GM18951 (cell line): ENCODE measurements around the gene HIRA.

Experiments used
- POLR2A ChIP-seq: IDR thresholded peaks from 4 replicates; pipeline ENCODE4 v1.6.1; 2011; ENCODE audit warnings: mild to moderate bottlenecking; ENCODE audit not compliant: insufficient read length, insufficient read depth; ENCODE audit errors: extremely low read depth
- in situ Hi-C: fragments of 300-500 bp; cut with MboI; formaldehyde crosslinking; loops from one replicate; pipeline ENCODE4 v1.12.0; 2022; ENCODE audit warnings: low sequenced_read_pairs, mixed read lengths, inconsistent platforms; ENCODE audit not compliant: unreplicated experiment

Gene HIRA

DNA sequence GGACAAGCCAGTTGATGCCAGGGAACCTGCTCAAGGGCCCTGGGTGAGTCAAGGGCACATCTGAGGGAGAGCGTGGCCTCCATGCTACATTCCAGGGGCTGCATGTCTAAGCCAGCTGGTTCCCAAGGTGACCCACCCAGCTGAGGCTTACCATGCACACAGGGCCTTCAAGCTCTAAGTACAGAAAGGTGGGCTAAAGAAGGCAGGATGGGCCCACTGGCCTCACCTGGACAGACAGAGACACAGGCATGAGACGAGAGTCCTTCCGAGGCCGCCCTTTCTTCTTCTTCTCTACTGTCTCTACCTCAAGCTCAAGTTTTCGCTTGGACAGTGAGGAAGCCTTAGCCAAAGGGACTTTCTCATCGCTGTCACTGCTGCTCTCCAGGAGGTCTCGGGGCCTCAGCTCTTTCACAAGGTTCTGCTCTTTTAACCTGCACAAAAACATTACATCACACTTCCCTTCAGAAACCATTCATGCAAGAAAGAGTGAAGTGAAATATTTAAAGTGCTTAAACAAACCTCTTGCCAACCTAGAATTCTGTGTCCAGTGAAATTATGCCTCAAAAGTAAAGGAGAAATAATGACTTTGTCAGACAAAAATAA, 69.9 kb downstream of the HIRA start:
- in situ Hi-C loops, result no loop called here

DNA sequence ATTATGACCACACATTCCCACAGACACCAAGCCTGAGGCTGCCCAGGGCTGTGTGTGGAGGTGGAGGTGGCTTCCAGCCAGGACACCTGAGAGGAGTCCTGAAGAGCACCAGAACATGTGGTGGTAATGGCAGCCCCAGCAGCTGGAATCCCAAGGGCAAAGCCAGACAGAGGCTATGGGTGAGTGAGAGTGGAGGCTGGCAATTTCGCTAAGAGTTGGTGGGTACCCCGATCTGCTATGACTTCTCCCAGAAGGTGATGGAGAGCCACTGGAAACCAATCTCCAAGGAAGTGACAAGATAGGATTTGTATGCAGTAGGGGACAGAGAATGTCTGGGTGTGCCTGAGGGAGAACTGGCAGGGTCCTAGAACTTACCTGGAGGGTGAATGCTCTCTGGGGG, 70.7 kb downstream of the HIRA start:
- in situ Hi-C loops, result no loop called here

More for the DNA sequence above, 69.9 kb downstream of the HIRA start:
- TF ChIP-seq POLR2A, result no peak

DNA sequence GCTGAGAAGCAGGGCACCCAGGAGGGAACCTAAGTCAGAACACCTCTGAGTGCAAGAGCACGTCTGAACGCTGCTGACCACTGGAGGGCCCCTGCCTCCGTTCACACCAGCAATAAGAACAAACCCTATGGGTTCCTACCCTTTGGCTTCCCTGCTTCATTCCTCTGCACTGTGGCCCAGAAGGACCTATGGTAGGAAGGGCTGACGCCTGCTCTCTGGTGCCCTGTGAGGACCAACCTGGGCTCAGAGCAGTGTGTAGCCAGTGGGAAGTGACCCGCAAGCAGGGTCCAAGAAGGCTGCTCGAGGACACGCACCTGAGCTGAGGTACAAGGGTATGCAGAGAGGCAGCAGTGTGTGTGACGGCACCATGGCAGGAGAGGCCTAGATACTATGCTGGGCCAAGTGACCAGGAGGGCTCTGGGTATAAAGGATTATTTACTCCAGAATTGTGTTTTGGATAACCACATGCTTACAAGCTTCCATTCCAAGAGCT, 71.2 kb downstream of the HIRA start:
- in situ Hi-C loops, result no loop called here
- no peak for TF ChIP-seq POLR2A

More for the DNA sequence above, 70.7 kb downstream of the HIRA start:
- TF ChIP-seq POLR2A, result no peak

DNA sequence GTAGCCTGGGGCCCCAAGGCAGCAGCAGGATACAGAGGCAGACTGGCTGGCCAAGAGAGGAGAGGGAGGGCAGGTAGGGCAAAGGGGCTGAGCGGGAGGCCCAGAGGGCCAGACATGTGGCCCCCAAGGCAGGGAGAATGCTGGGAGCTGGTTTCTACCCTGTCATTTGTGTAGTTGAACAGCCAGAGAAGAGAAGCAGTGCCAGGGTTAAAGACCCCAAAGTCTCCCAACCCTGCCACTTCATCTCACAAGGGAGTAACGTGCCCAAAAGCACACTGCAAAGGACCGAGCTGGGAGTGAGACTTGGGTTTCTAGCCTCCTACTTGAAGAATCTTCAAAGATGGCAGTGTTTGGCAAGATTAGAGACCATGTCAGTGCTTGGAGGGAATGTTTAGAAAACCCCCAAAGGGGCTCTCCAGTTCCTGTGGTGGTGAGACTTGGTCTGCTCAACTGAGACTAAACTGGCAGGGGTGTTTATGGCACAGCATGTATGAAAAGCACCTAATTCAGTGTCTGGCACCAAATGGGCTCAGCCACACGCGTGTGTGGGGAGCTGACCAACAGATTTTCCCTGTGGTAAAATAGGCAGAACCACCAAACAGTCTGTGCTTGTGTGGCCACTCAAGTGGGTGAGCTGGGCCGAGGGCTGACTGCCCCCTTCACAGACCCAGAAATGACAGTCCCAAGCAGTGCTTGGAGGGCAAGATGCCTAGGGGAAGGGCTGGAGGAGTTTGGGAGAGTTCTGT, 71.8 kb downstream of the HIRA start:
- in situ Hi-C loops, result no loop called here
- TF ChIP-seq POLR2A, result no peak

DNA sequence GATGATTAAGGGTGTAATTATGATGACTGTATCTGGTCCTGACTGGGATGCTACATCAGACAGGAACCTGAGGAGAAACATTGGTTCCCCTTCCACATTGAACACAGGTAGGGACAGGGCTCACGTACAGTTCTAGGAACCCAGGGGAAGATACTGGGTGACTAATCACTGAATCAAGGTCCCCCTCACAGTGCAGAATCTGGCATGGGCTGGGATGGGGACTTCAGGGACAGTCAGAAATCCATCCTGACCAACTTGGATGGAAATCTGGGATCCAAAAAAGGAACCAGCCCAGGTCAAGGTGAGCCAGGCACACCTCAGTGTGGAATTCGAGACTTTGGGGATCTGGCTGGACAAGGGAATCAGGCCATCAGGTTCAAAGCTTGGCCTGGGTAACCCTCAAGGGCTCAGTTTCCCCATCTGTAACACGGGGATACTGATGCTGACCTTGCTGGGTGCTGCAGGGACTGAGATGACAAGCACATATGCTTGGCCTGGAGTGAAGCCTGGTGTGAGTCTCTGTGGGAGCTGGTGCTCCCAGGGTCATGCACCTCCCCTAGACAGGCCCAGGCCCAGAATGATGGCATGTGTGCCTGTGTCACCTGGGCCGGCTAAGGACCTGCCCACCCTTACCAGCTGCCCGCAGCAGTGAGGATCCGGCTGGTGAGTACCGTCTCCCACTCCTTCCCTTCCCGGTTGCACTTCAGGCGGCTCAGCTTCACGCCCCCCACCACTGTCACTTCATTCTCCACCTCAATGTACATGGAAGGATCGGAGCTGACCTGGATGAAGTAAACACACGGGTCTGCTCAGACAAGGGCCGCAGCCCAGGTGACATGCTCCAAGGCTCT, 72.6 kb downstream of the HIRA start:
- in situ Hi-C loops, result no loop called here
- no peak for TF ChIP-seq POLR2A

DNA sequence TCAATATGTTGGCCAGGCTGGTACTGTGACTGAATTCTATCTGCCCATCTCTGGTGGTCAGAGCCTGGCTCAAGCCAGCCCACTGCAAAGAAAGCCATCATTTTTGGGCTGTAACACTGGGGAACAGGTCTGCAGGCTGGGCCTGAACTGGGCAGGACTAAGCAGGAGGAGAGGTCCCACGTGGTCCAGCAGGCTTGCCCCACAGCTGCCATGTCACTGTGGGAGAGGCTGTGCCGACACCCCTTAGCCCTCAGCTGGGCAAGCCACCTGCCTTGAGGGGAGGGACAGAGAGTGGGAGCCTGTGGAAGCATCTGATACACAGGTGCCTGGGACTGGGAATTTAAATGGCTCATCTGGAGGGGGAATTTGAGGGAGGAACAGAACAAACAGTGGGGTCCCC, 73.3 kb downstream of the HIRA start:
- TF ChIP-seq POLR2A, result no peak
- in situ Hi-C loops, result no loop called here

DNA sequence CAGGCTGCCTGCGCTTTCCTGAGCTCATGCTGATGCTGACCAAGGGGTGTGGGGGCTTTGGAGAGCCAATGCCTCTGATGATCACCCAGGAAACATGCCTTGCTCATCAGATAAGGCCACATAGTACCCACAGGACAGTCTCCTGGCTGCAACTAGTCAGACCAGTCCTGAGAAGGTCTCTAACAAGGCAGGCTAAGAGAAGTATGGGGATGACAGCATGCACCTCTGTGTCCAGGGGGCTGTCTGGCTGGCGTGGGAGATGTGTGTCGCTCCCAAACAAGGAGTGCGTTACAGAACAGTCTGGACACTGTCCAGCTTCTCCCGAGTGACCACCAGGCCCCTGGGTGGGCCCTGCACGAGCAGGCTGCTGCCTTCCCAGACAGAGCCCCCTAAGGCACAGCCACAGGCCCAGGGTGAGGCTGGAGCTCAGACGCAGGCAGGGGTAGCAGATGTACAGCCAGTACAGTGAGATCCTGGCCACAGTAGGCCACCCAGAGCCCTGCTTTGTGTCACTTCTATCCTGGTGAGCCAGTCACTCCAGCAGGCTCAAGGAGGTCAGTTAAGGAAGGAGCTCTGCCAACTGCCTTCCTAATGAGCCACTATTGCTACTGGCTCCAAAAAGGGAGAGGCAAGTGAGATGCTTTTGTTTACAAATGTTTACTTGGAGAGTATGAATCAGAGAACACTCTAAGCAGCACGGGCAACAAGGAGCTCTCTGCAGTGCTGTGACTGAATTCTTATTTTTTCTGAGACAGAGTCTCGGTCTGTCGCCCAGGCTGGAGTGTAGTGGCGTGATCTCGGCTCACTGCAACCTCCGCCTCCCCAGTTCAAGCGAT, 74.0 kb downstream of the HIRA start:
- no peak for TF ChIP-seq POLR2A
- in situ Hi-C loops, result no loop called here

DNA sequence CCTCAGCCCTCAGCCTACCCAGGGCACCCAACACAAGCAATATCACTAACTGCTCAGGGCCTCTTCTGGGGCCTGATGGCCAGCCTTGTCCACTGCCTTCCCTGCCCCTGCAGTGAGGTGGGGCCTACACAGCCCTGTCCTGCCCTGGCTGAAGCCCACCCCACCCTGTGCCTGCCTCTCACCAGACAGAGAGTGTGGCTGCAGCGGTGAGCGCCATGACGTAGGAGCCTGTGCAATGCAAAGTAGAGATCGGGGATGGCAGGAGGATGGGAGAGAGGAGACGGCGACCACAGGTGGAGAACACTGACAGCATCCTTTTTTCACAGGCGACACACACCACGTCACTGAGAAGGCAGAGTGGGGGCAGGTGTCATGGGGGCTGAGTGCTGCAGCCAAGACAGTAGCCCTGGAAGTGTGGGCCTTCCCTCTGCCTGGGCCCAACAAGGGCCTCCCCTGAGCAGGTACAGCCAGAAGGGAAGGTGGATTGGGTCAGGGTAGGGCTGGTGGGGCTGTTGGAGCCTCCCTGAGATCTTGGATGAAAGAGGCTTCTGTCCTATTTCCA, 74.7 kb downstream of the HIRA start:
- in situ Hi-C loops, result no loop called here
- TF ChIP-seq POLR2A, result no peak

DNA sequence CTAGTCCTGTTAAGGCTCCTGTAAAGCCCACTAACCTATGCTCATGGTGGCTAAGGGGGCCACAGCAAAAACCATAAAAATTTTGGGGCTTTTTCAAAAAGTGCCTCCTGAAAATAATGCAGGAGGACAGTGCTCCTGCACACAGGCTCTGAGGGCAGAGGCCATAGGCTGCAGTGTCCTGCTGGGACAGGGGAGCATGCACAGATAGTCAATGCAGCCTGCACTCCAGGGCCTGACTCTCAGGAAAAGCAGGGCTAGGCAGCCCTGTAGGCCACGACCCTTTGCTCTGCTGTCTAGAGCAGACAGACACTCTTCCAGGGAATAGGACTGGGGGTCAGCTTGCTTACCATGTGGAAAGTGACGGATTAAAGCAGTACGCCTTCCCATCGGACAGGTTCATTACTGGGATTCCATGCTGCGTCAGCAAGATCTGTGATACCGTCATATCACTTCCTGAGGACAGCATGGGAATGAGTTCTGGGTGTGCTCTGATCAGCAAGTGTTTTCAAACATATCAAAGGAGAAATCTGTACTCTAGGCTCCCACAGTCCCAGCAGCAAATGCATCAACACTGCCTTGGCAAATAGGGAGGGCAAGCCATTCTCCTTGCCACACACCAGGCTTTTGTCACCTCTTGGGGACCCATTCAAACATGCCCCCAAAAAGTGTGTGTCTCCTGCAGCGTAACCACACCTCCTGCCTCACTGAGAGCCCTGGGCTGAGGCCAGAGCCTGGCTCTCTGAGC, 75.9 kb downstream of the HIRA start:
- TF ChIP-seq POLR2A, result no peak
- in situ Hi-C loops, result no loop called here

DNA sequence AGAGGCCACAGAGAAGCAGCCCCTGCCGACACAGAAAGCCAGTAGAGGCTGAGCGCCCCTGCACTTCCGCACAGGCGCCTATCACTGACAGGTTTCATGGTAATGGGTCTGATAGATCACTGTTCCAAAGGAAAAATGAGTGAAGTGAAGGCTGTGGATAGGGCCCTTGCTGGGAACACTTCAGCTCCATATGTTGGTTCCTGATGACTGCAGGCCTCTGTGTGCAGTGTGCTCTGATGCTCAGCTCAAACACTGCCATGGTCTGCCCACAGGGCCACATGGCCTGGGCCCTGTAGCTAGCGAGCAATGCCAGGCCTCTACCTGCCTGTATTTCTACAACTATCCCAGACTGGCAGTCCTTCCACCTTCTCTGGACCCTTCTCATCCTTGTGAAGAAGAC, 77.3 kb downstream of the HIRA start:
- no peak for TF ChIP-seq POLR2A
- in situ Hi-C loops, result no loop called here

DNA sequence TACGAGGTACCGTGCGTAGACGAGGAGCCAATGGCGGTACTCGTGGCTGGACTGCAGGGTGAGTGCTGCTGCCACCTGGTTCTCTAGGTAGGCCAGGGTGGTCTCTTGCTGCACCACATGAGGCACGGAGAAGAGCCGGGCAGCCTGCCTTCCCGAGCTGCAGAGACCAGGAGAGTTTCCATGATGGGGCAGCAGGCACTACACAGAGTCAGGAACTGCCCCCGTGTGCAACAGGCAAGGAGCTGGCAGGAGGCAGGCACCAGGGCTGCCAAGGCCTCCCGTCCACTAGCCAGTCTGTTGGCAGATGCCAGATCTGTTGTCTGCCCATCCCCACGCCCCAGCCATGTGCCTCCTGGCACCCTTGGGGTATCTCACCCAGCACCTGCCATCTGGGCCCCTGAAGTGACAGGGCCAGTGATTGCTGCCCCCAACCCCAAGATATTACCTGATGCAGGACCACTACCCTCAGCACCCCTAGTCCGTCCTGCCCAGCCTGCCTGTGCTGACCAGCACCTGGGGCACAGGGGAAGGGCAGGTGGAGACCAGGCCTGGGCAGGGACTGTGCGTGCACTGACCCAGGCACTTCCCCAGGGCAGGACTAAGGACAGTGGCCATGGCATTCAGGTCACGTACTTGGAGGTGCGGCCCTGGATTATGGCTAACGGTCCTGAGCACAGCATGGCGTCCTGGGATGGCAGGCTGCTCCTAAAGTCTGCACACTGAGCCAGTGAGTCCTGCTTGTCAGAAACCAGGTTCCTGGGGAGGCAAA, 78.0 kb downstream of the HIRA start:
- in situ Hi-C loops, result no loop called here
- no peak for TF ChIP-seq POLR2A
